ENCODE results near the gene FKBP6. TPM values are rescaled to one million over a fixed set of nuclear protein-coding genes. Genes with fewer than 3 reads are reported as not detected.

Gene FKBP6
- total RNA-seq, 1 donor from 2014 or later: not detected

Other genes with a start within 250 kb of the FKBP6 start
- 0.11 to 0.18 TPM in 2 of 3 replicates, not detected in the other for gene SPDYE9, start 242.1 kb upstream of the FKBP6 start, total RNA-seq
- gene NSUN5, start 19.3 kb upstream of the FKBP6 start, total RNA-seq: 18.6 to 20.5 TPM (median 19.8 TPM) in 3 replicates
- not detected in 3 replicates for gene TRIM50, start 79 bp upstream of the FKBP6 start, total RNA-seq
- gene FZD9, start 105.6 kb downstream of the FKBP6 start, total RNA-seq: 0.66 to 1.1 TPM (median 1.0 TPM) in 3 replicates
- 74.8 to 77.8 TPM (median 76.9 TPM) in 3 replicates for gene BAZ1B, start 194.1 kb downstream of the FKBP6 start, total RNA-seq
- 38.2 to 42.5 TPM (median 40.4 TPM) in 3 replicates for gene BCL7B, start 229.5 kb downstream of the FKBP6 start, total RNA-seq